Ramos (cell line): ENCODE measurements around the gene TXNDC11.

Source experiments
- in situ Hi-C: fragments of 300-500 bp; cut with MboI; formaldehyde crosslinking; loops from one replicate; pipeline ENCODE4 v1.14.3; 2022; ENCODE audit warnings: low sequenced_read_pairs; ENCODE audit not compliant: unreplicated experiment

TXNDC11 gene

GRCh38 chr16:11677959-11678881 lies 64.4 kb downstream of the TXNDC11 start:
- in situ Hi-C loops: no loop called here

- in situ Hi-C loops: no loop called here
These were observed 65.2 kb downstream of the TXNDC11 start for GRCh38 chr16:11677451-11677951.

GRCh38 chr16:11676799-11677198 lies 65.9 kb downstream of the TXNDC11 start:
- in situ Hi-C loops: no loop called here

- in situ Hi-C loops: no loop called here
These were observed 66.8 kb downstream of the TXNDC11 start for GRCh38 chr16:11675561-11676511.

- in situ Hi-C loops: no loop called here
These were observed 67.7 kb downstream of the TXNDC11 start for GRCh38 chr16:11674818-11675560.

GRCh38 chr16:11674001-11674817 lies 68.4 kb downstream of the TXNDC11 start:
- in situ Hi-C loops: no loop called here

GRCh38 chr16:11673091-11674000 lies 69.3 kb downstream of the TXNDC11 start:
- in situ Hi-C loops: no loop called here

- in situ Hi-C loops: no loop called here
These were observed 70.2 kb downstream of the TXNDC11 start for GRCh38 chr16:11672206-11673090.

- in situ Hi-C loops: no loop called here
These were observed 71.0 kb downstream of the TXNDC11 start for GRCh38 chr16:11671676-11672075.

GRCh38 chr16:11671271-11671670 lies 71.4 kb downstream of the TXNDC11 start:
- in situ Hi-C loops: no loop called here

GRCh38 chr16:11670171-11671131 lies 72.2 kb downstream of the TXNDC11 start:
- in situ Hi-C loops: no loop called here

- in situ Hi-C loops: no loop called here
These were observed 73.1 kb downstream of the TXNDC11 start for GRCh38 chr16:11669380-11670146.

GRCh38 chr16:11668623-11669379 lies 73.9 kb downstream of the TXNDC11 start:
- in situ Hi-C loops: no loop called here

- in situ Hi-C loops: no loop called here
These were observed 74.6 kb downstream of the TXNDC11 start, which contains the start of gene SNN for GRCh38 chr16:11667824-11668622. Gene SNN, plus strand, starts transcription at chr16:11668455. Its CDS starts 7,605 bp downstream, at chr16:11676060.
